Ecto neural progenitor cell (in vitro differentiated cells): ENCODE data around the gene ITIH3.
A peak's percentile ranks its signal among the peaks of the same experiment; 100 is the strongest.

Experiments used
- DNase-seq: peaks from one replicate; pipeline ENCODE4 v3.0.0-alpha.2; 2018; ENCODE audit warnings: low spot score

The ITIH3 gene

DNA sequence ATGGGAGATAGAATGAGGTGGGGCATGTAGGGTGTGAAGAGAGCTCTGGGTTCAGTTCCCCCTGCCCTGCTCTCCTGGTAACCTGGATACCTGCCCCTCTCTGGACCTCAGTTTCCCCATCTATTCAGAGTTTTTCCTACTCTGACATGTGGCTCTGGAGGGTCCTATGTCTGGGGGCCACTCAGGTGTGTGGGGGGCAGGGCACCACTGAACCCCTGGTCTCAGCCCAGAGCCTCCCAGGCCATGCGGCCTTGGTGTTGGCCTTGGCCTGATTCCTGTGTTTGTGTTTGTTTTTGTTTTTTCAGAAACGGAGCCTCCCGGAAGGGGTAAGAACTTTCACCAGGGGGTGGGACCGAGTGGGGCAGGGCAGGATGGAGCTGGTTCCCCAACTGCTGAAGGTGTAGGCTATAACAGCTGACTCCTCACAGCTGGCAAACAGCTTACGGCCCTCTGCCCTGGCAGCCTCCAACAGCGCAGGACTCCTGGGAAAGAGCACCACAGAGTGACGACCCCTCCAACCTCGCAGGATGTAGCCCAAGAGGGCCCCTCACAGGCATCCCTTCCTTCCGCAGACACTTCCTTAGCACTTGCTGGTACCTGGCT, 803 bp downstream of the ITIH3 start:
- DNase-seq: no peak

DNA sequence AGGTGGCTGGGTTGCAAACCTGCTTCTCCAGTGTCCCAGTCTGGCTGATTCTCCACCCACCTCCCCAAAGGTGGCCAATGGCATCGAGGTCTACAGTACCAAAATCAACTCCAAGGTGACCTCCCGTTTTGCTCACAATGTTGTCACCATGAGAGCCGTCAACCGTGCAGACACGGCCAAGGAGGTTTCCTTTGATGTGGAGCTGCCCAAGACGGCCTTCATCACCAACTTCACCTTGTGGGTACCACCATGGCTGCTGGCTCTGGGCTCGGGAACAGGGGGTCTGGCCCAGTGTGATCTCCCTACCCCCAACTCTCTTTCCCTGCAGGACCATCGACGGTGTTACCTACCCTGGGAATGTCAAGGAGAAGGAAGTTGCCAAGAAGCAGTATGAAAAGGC, 1.8 kb downstream of the ITIH3 start:
- no peak for DNase-seq

DNA sequence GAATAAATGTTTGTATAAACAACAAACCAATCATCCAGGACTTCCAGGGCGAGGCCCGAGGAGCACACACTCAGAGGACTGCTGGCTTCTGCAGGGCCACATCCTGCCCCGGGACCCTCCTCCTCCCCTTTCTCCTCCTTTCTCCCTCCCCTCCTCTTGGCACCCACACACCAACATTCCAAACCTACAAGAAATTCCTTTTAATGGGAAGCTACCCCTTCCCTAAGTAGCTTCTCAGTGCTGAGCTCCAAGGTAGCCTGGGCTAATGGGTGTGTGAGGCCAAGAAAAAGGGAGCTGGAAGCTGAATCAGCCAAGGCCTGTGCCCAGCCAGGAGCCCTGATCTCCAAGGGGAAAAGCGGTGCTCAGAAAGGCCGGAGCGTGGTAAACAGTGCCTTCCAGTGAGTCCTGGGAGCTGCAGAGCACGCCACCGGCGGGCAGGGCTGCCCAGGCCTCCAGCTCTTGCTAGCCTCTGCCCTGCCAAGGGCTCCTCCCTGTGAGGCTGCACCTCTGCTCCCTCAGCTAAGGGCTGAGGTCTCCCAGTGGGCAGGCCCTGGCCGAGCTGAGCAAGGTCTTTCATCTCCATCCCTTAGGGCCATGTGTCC, 3.9 kb downstream of the ITIH3 start:
- DNase-seq: no peak

DNA sequence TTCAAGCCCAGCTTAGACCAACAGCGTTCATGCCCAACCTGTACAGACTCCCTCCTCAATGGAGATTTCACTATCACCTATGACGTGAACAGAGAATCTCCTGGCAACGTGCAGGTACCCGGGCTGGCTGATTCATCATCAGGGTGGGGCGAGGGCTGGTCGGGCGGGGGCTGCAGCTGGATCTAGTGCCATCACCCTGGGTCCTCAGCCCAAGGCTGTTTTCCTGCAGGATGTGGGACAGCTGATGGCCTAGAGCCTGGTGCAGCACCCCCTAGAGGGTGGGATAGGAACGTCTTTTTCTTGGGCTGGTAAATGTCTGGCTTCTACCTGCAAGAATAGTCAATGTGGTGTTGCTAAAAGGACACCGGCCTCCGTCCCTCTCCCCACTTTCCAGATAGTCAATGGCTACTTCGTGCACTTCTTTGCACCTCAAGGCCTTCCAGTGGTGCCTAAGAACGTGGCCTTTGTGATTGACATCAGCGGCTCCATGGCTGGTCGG, 4.4 kb downstream of the ITIH3 start:
- DNase-seq: peak; percentile 59

DNA sequence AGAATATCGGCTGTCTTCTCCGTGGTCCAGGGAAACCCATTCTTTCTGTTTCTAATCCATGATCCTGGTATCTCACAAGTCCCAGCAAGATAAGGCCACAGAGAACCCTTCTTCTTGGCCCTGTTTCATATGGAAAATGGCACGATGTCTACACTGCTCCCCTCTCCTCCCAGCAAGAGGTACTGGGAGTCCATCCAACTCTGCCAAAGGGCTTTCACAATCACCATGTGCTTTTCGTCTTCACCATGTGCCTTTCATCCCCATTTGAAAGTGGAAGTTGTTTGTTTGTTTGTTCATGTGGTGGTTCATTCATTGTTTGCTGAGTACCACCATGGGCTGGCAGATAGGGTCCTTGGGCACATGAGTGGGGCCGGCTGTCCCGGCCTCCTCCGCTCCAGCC, 5.5 kb downstream of the ITIH3 start:
- DNase-seq: no peak

DNA sequence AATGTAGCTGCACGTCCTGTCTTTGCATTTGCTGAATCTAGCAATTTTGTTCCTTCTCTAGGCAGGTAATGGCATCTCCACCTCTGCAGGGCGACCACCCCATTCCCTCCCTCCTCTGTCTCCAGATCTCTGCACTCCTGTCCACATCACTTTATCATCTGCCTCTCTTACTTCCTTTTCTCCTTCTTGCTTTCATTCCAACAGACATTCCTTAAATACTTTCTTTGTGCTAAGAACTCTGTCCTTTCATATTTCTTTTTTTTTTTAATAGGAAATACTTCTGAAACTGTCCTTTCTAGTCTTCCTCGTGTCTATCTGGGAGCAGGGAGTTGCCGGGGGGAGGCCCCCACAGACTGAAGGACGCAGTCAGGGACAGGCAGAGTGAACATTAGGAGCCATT, 7.2 kb downstream of the ITIH3 start:
- DNase-seq: no peak

DNA sequence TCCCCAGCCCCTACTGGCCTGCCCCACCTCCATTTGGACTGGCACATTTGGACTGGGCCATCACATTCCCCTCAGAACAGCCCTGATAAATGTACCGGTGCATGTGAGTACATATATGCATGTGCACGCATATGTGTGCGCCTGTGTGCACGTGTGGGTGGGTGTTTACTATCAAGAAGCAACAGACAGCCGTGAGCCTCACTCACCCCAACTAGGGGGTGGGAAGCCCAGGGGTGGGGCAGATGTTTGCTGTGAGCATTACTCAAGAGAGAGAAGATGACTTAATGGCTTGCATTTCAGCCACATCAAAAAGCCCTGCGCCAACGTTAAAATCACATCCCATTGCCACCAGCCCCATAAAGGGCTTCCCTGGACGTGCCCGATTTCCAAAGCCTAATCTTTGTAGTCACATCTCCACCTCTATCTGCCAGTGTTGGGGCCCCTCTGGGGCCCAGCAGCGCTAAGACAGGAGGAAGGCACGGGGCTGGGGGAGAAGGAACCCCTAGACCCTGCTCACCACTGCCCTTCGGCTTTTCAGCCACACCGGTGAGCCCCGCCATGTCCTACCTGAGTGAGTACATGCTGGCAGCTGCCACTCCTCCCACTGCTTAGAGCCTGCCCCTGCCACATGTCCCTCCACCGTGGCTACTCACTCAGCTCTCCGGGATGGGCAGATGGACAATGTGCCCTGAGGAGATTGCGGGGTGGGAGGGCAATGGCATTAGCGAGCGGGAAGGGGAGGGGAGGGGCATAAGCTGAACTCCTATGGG, 10.9 kb downstream of the ITIH3 start:
- DNase-seq: no peak

DNA sequence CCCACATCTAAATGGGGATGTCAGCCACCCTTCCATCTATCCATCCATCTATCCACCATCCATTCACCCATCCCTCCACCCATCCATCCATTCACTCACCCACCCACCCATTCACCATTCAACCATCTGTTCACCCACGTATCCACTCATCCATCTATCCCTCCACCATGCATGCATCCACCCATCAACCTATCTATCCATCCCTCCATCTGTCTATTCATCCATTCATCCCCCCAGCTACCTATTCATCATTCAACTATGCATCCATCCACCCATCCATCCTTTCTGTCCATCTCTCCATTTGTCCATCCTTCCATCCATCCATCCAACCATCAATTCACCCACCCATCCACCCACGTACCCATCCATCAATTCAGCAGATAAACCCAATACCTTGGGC, 14.6 kb downstream of the ITIH3 start:
- DNase-seq: no peak

DNA sequence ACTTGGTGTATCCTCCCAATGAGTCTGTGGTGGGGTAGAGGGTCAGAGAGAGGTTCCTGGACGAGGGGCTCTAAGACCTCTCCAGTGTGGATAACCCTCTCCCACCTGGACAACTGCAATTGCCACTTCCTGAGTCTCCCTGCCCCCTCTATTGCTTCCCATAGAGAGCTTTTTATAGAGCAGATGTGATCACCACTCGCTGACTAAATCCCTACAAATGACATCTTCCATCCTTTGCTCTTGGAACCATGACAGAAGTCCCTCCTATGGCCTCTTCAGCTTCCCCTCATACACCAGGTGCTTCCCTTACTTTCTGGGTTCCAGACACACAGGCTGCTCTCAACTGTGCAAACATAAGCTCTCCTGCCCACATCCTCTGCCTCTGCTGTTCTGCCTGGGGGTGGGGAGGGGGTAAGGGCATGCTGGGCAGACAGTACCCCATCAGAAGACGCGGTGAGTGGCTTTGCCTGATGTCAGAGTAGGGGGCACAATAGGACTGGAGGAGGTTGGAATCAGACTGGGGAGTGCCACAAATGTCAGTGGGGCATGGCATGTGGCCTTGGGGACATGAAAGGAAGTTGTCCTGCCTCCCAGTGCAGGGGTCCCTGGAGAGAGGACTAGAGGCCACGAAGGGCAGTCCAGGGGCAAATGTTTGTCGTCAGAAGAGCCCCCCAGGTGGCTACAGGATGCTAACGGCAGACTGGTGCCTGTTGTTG, 15.2 kb downstream of the ITIH3 start:
- no peak for DNase-seq

DNA sequence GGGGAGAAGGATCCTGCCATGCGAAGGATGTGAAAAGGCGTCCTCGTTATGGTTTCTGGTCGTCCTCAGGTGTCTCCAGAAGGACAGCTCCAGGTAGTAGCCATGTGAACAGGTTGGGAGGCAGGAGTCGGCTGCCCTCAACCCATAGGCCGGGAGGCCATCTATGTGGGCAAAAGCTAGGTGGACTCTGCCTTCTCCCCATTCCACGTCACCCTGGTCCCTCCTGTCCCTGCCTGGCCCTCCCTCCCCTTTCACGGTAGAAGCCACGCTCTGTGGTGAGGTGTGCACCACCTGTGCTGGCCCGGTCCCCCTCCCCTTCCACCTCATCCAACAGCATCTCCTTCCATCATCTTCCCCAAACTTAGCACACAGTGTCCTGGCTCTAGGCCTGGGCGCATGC, 16.3 kb downstream of the ITIH3 start:
- no peak for DNase-seq

DNA sequence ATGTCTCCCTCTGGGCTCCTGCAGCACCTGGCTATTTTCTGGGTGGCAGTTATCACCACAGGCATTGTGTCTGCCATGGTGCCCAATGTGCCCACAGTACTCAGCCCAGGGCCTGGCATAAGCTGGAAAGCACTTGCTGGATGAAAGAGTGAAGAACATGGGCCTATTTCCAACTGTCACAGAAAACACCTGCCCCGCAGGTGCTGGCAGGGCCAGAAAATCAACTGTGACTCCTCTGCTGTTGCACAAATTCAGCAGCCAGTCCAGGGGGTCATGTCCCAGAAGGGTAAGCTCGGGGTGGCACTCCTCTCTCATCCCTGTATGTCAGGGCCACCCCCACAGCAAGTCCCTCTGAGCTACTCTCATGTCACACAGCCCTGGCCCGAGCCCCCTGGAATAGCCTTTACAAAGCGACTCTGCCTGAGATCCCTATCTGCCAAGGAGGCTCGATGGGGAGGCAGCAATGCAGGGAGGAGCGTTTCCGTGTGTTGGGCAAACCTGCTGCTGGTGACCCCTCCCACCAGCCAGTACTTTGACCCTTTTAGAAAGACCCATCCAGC, 16.9 kb downstream of the ITIH3 start:
- no peak for DNase-seq

DNA sequence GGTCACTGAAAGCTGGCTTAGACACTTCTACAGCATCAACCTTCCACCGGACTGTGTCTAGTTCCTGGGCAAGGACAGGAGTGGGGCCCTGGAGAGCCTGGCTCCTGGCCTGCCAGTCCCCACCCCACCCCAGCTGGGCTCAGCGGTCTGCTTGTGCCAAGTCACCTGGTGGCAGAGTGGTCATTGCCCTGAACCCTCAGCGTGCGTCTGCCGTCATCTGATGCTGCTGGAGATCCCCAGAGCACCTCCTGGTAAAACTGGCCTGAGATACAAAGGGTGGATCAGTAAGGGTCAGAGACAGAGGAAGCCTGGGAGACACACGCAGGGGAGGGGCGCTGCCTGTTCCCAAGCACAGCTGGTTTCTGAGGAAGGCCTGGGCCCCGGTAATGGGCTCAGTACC, 19.2 kb downstream of the ITIH3 start:
- no peak for DNase-seq

DNA sequence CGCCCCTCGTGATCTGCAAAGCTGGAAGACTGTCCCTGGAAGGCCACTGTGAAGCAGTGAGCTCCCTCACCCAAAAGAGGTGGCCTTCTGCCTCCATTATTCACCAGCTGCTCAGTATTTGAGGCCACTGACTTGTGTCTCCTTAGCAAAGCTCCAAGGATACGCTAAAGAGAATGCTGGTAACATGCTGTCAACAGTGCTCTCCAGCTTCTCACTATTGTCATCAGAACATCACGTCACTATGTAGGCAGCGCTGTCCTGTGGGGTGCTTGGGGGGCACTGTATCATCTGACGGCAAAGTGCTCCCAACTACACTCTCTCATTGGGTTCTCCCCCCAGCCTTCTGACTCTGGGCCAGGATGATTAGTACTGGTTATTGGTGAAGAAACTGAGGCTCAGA, 21.6 kb downstream of the ITIH3 start:
- no peak for DNase-seq

DNA sequence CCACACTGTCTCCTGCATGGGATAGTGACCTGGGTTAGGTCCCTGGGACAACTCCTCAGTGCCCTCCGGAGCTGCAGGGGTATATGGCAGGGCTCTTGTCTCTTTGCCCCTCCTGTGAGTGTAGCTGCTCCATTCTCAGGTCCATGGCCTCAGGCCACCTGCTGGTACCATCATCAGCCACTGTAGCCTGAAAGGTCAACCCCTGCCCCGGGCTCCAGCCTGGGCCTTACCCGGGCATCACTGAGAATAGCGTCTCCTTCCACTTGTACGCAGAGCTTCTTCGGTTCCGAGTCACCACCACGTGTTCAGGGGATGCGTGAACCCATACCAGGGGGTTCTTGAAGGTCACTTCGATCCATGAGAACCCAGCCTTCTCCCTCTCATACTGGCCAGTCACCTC, 22.1 kb downstream of the ITIH3 start:
- no peak for DNase-seq

DNA sequence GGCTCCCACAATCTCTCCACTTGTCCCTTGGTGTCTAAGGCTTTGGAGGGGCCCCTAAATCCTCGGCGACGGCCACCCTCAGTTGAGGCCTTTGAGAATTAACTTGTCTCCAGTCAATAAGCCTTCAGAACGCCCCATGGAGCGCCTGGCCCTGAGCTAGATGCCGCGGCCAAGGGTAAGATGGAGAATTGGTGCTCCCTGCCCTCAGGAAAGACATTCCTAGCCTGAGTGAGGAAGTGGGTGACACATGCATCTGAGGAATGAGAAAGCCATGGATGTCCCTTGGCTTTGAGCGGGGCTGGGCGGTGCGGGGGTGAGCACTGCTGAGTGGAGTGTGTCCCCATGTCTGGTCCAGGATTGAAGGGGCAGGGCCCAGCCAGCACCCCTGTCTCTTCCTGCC, 22.6 kb downstream of the ITIH3 start:
- DNase-seq: no peak

DNA sequence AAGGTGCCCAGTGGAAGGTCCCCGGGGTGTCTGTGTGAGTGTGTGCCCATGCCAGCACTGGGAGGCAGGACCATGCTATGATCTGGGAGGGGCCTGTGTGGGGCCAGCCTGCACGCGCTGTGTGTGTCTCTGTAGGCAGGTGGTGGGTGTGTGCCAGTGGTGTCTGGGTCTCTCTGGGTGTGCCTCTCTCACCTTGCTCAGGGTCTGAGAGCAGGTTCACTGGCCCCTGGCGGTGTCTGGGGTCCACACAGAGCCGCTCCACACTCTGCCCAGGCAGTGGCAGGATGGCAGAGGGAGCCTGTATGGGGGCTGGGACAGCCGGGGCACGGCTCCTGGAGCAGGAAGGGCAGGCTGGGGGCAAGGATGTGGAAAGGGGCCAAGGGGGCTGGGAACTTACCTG, 23.3 kb downstream of the ITIH3 start:
- DNase-seq: no peak

DNA sequence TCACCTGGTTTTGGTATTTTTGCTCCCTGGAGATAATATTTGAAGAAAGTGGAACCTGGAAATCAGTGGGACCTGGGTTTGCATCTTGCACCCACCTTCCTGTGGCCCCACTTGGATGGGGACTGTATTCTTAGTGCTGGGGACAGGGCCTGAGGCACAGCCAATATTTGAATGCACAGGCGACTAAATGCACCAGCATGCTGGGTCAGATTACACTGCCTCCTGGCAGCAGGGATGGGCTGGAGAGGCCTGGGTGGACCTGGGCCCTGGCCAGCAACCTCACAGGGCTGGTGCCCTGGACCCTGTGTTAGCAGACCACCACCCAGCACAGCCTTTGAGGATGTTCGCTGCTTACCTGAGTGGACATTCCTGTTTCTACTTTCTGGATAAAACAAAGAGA, 25.3 kb downstream of the ITIH3 start:
- DNase-seq: no peak

DNA sequence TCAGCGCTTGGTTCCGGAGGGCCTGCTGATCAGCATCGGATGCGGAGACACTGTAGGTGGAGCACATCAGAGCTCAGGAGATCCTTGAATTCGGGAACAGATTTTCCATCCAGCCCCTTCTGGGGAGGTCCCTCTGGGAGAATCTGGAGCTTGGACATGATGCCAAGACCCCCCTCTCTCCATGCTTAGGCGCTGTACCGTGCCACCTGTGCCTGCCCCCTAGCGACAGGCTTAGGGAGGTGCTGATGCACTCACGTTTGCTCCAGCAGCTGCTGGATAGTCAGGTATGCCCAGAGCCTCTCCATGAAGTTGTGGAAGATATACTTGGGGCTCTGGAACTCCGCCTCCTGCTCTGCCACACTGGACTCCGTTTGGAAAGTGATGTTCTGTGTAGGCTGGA, 26.1 kb downstream of the ITIH3 start:
- peak; percentile 67 for DNase-seq

DNA sequence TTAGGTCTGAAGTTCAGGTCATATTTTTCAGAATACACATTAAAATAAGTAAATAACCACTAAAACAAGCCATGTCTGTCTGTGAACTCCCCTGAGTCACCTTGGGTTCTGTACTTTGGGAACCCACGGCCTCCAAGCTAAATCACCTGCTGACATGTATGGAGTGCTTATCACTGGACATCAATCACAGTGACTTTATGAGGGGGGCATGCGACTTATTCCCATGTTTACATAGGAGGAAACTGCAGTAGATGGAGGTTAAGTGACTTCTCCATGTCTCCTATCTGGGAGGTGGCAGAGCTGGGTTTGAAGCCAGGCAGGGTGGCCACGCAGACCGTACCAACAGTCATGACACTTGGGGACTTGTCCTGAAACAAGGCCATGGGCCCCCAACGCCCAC, 27.8 kb downstream of the ITIH3 start:
- DNase-seq: no peak

DNA sequence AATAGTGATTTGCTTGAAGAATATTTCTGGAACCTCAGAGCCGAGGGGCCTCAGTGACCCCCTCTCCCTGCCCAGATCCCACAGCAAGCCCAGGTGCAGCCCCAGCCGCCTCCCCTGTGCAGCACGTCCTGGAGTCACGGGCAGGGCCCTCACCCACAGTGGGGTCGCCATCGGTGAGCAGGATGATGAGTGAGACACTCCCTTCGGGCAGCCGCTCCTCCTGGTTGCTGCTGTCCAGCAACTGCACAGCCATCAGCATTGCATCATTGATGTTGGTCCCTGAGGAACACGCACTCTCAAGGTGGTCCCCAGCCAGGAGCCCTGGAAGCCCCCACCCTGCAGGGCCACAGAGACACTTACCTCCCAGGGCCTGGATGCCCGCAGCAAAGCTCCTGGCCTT, 29.4 kb downstream of the ITIH3 start:
- DNase-seq: no peak

DNA sequence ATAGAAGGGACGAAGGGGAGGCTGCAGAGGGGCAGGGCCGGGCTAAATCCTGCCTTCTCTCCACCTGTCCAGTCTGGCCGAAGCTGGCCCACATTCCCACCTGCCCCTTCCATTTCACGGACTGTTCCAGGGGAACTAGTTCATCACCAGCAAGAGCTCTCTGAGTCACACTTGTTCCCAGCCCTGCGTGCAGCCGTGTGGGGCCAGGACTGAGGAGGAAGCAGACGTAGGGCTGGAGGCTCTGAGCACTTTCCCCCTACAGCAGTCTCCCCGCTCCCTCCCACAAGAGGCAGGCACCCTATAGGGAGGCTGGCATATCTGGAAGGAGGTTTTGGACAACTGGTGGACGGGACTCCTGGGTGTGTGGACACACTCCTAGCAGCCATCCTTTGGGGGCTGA, 32.8 kb downstream of the ITIH3 start:
- no peak for DNase-seq

DNA sequence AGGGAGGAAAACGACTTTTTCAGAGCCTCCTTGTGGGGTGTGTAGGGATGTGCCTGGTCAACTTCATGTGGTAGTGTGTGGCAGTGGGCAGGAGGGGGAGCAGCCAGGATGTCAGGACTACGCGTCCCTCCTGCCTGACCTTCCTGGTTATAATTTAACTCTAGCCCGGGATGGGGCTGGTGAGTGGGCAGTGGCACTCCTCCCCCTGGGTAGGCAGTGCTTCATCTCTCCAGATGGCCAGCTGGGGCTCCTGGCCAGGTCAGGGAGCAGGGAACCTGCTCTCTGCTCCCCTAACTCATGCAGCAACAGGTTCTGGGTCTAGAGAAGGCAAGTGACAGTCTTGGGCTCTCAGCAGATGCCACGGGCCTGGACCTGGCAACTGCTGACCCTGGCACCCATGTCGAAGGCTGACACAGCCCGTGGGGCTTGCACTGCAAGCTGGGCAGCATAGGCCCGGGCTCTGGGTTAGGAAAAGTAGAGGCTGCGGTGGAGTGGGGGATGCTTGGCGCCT, 33.3 kb downstream of the ITIH3 start:
- no peak for DNase-seq
